22Rv1 (cell line): ENCODE measurements around the gene ADK.
A peak's percentile ranks its signal among the peaks of the same experiment; 100 is the strongest.

Experiments
- H3K27ac ChIP-seq: fragments of 450-650 bp; 2 replicates; pipeline ENCODE4 v1.5.1; 2017
- CTCF ChIP-seq: fragments of 450-650 bp; IDR thresholded peaks from 2 replicates; pipeline ENCODE4 v1.5.1; 2017; ENCODE audit warnings: mild to moderate bottlenecking
- ZFX ChIP-seq: fragments of 450-650 bp; IDR thresholded peaks from 2 replicates; pipeline ENCODE4 v1.6.1; 2017; ENCODE audit warnings: antibody characterized with exemption, borderline replicate concordance

Gene ADK

GRCh38 chr10:74111799-74112198 lies 39.2 kb upstream of the ADK start:
- TF ChIP-seq ZFX (no peak), CTCF (no peak)

DNA sequence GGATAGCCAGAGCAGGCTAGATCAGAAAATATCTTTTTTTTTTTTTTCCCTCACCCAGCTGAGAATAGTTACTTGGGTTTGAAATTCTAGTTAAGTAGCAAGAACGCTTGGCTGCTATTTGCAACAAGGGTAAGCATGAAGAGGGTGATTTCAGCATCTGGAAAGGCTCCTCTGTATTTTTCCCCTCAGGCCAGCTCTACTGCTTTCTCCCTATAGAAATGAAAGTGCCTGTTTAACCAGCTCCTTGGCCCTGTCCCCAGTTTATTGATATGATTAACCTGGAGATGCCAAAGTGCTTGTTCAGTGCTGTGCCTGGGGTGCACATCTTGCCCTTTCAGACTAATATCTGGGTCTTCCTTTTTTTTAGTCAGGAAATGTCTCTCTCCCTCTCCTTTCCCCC lies 37.5 kb upstream of the ADK start:
- no peak overlapping the region for H3K27ac ChIP-seq

More at GRCh38 chr10:74111799-74112198, 39.2 kb upstream of the ADK start:
- no peak overlapping the region for H3K27ac ChIP-seq

DNA sequence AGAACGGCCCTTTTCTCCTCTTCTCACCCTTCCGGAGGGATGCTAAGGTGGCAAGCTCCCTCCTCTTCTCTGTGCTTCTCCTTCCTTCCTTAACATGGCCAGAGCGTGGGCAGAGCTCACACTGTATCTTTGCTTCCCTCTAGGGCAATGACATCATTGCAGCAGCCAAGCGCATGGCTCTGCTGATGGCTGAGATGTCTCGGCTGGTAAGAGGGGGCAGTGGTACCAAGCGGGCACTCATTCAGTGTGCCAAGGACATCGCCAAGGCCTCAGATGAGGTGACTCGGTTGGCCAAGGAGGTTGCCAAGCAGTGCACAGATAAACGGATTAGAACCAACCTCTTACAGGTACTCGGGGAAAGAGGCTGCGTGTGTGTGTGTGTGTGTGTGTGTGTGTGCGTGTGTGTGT lies 37.0 kb upstream of the ADK start:
- H3K27ac ChIP-seq, result no peak overlapping the region
- TF ChIP-seq ZFX (no peak), CTCF (no peak)

More for the DNA sequence above, 37.5 kb upstream of the ADK start:
- TF ChIP-seq ZFX, result no peak
- no peak for TF ChIP-seq CTCF

- TF ChIP-seq CTCF (no peak), ZFX (no peak)
- no peak overlapping the region for H3K27ac ChIP-seq
Measured at GRCh38 chr10:74117738-74118137, 33.3 kb upstream of the ADK start.

DNA sequence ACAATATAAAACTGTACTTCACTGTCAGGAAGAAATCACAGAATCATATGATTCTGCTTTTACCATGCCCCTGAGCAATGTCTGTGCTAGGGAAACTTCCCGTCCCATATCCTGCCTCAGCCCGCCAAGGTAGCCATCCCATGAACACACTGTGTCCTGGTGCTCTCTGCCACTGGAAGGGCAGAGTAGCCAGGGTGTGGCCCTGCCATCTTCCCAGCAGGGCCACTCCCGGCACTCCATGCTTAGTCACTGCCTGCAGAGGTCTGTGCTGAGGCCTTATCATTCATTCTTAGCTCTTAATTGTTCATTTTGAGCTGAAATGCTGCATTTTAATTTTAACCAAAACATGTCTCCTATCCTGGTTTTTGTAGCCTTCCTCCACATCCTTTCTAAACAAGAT lies 32.2 kb upstream of the ADK start:
- peak overlapping the region; percentile 31; the same call in 1 of the 2 replicates for H3K27ac ChIP-seq
- TF ChIP-seq CTCF (no peak), ZFX (no peak)

- no peak overlapping the region for H3K27ac ChIP-seq
- TF ChIP-seq ZFX (no peak), CTCF (no peak)
Measured at GRCh38 chr10:74120911-74121310, 30.1 kb upstream of the ADK start.

- no peak overlapping the region for H3K27ac ChIP-seq
- no peak for TF ChIP-seq ZFX
- TF ChIP-seq CTCF, result no peak
Measured at GRCh38 chr10:74121368-74121767, 29.7 kb upstream of the ADK start.
